Measurements from ENCODE around the gene PPFIBP2. TPM values are rescaled to one million over a fixed set of nuclear protein-coding genes. Genes with fewer than 3 reads are reported as not detected.
"Not testable (repeated sequence)": the region's sequence is repeated elsewhere in the genome, so short reads cannot be mapped to it uniquely, and the experiment has no call there.

The PPFIBP2 gene
- polyA plus RNA-seq, 10 donors: 35.3 to 76.8 (median 45.7) TPM

- no peak for DNase-seq
Observed at GRCh38 chr11:7632211-7632610, 118.4 kb downstream of the PPFIBP2 start.

- peak in 1 of 3 donors; percentile 44 for DNase-seq
Observed at GRCh38 chr11:7635137-7635536, 121.3 kb downstream of the PPFIBP2 start.

GRCh38 chr11:7635708-7636107 is 121.9 kb downstream of the PPFIBP2 start:
- no peak for DNase-seq

GRCh38 chr11:7636350-7636749 is 122.6 kb downstream of the PPFIBP2 start:
- no peak for DNase-seq

- DNase-seq: peak; percentile 78 to 86 (median 86)
Observed at GRCh38 chr11:7637447-7638157, 123.8 kb downstream of the PPFIBP2 start.

- DNase-seq: no peak
Observed at GRCh38 chr11:7638710-7639642, 125.2 kb downstream of the PPFIBP2 start.

GRCh38 chr11:7639643-7640025 is 125.8 kb downstream of the PPFIBP2 start:
- no peak for DNase-seq

GRCh38 chr11:7640816-7641215 is 127.0 kb downstream of the PPFIBP2 start:
- DNase-seq: no peak

GRCh38 chr11:7642747-7643146 is 128.9 kb downstream of the PPFIBP2 start:
- DNase-seq: no peak

GRCh38 chr11:7643314-7643713 is 129.5 kb downstream of the PPFIBP2 start:
- no peak for DNase-seq

- no peak for DNase-seq
Observed at GRCh38 chr11:7645206-7645605, 131.4 kb downstream of the PPFIBP2 start.

GRCh38 chr11:7646866-7647265 is 133.1 kb downstream of the PPFIBP2 start:
- DNase-seq: no peak

GRCh38 chr11:7648264-7648663 is 134.5 kb downstream of the PPFIBP2 start:
- no peak for DNase-seq

GRCh38 chr11:7651140-7651551 is 137.3 kb downstream of the PPFIBP2 start:
- DNase-seq: no peak

- no peak for DNase-seq
Observed at GRCh38 chr11:7651700-7652099, 137.9 kb downstream of the PPFIBP2 start.

GRCh38 chr11:7654195-7654705 is 140.5 kb downstream of the PPFIBP2 start:
- DNase-seq: no peak

- DNase-seq: no peak
Observed at GRCh38 chr11:7655253-7656217, 141.7 kb downstream of the PPFIBP2 start.

- no peak for DNase-seq
Observed at GRCh38 chr11:7656704-7657103, 142.9 kb downstream of the PPFIBP2 start.

GRCh38 chr11:7657306-7658025 is 143.7 kb downstream of the PPFIBP2 start:
- peak; percentile 61 to 82 (median 69) for DNase-seq

GRCh38 chr11:7663531-7663930 is 149.7 kb downstream of the PPFIBP2 start:
- DNase-seq: not testable (repeated sequence)

- DNase-seq: no peak
Observed at GRCh38 chr11:7664867-7665266, 151.1 kb downstream of the PPFIBP2 start.

Data from muscle of back (tissue), 11 donors.